PC-9 (cell line): ENCODE results near the gene PPP2R5E.

Experiments used
- CTCF ChIP-seq: fragments of 200-600 bp; sonication (generic); conservative IDR thresholded peaks from 2 replicates; pipeline ENCODE4 v1.6.1; 2017; ENCODE audit warnings: mixed run types, antibody characterized with exemption, mild to moderate bottlenecking, moderate library complexity
- EZH2 ChIP-seq: fragments of 200-600 bp; sonication (generic); IDR thresholded peaks from 2 replicates; pipeline ENCODE4 v1.8.0; 2017; ENCODE audit warnings: antibody characterized with exemption, low read depth

DNA sequence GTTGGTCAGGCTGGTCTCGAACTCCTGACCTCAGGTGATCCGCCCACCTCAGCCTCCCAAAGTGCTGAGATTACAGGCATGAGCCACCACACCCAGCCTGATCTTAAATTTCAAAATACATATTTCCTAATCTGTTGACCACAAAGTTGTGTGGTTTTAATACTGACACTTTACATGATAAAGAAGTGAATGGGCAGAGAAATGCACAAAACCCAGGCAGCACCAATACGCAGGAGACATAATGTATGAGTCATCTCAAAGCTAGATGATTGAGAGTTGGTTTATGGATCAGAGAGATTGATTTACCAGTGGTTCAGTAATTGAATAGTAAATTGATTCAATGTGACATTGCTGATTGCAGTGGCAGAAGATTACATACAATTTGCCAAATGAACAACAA is 19.2 kb upstream of the PPP2R5E start:
- TF ChIP-seq CTCF (no peak), EZH2 (no peak)
